Measurements from ENCODE around the gene FOXP1.

FOXP1 gene

GRCh38 chr3:71265365-71265915, 318.1 kb downstream of the FOXP1 start:
- no peak for DNase-seq (ENCODE audit: low read depth in 3 of 3)

GRCh38 chr3:71264840-71265239, 318.7 kb downstream of the FOXP1 start:
- no peak for DNase-seq (ENCODE audit: low read depth in 3 of 3)

DNA sequence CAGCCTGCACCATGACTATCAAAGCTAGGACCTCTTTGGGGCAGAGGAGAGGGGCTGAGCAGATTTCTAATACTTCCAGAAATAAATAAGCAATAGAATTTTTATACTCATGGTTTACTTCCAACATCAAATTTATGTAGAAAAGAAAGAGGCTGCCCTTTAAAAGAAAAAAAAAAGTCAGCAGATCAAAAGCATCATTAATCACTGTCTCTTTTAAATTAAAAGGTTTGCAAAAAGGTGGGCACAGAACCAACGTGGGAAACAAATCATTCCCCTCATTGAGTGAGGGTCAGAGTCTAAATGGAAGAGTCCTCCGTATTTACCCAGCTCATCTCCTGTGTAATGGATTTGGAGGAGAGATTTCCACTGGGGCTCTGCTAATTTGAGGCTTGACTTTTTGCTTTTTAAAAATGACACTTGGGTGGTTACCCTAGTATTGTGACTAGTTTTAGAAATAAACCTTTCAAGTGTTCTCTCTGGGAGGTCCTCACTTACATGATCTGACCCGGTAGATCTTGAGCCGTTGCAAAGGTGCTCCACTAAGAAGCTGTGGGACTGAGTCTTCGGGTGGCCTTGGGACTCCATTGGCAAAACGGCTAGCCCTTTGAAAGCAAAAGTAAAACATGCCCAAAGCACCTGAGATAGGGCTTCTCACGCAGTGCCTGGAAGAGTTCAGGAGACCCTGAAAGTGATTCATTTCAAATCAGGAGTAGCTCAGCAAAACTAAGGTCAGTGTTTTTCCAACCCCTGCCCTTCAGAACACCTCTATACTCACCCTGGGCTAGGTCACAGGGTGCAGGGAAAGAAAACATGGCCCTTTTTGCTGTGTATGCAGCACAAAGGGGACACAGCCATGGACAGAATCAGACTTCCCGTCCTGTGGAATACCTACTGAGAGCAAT, 320.9 kb downstream of the FOXP1 start:
- no peak for DNase-seq (ENCODE audit: low read depth in 3 of 3)

- DNase-seq (ENCODE audit: low read depth in 3 of 3) = no peak
Measured at GRCh38 chr3:71260782-71261181, 322.7 kb downstream of the FOXP1 start.

DNA sequence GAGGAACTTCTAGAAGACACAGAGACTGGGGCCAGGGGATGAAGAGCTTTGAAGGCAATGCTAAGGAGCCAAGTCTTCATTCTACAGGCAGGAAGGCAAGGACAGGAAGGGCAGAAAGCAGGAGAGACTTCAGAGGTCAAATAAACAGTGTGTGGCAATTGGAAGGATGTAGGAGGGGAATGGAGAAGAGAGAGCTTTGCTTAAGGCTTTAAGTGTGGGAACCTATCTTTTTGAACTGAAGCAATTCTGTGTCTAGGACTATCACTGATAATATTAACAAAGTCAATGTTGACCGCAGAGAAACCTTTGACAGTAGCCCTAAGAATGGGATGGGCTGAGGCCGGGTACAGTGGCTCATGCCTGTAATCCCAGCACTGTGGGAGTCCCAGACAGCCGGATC, 325.0 kb downstream of the FOXP1 start:
- DNase-seq (ENCODE audit: low read depth in 3 of 3) = no peak

GRCh38 chr3:71258116-71258515, 325.4 kb downstream of the FOXP1 start:
- no peak for DNase-seq (ENCODE audit: low read depth in 3 of 3)

GRCh38 chr3:71255498-71255897, 328.0 kb downstream of the FOXP1 start:
- DNase-seq (ENCODE audit: low read depth in 3 of 3) = no peak

- DNase-seq (ENCODE audit: low read depth in 3 of 3) = no peak
Measured at GRCh38 chr3:71254281-71255057, 329.1 kb downstream of the FOXP1 start.

DNA sequence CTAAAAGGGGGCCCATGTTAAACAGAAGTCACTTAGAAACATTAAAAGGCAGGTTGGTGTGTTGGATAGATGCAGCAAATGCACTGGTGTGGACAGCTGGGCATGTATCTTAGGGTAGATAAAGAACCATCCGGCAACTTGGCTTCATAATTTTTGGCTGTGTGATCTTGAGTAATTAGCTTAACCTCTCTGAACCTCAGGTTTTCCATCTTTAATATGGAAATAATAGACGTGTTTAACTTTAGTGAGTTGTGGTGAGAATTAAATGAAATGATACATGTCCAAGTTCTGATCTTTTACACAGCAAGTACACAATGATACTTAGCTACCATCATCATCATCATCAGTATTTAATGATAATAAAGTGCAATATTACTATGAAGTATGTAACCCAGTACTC, 330.4 kb downstream of the FOXP1 start:
- DNase-seq (ENCODE audit: low read depth in 3 of 3) = no peak

DNA sequence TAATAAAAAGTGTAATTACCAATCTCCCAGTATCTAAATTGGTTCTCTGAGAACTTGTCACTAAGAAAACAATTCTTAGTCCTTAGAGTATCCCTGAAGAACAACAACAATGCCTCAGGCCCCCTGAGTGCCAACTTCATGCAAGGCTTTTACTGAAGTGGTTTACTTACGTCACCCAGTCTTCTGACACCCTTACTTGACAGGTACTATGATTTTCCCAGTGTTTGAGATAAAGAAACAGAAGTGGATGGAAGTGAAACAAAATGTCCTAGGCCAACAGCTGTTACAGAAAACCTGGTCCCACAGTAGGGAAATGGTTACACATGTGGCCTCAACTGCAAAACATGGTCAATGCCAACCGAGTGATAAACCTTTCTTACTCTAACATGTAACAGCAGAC, 331.1 kb downstream of the FOXP1 start:
- no peak for DNase-seq (ENCODE audit: low read depth in 3 of 3)

DNA sequence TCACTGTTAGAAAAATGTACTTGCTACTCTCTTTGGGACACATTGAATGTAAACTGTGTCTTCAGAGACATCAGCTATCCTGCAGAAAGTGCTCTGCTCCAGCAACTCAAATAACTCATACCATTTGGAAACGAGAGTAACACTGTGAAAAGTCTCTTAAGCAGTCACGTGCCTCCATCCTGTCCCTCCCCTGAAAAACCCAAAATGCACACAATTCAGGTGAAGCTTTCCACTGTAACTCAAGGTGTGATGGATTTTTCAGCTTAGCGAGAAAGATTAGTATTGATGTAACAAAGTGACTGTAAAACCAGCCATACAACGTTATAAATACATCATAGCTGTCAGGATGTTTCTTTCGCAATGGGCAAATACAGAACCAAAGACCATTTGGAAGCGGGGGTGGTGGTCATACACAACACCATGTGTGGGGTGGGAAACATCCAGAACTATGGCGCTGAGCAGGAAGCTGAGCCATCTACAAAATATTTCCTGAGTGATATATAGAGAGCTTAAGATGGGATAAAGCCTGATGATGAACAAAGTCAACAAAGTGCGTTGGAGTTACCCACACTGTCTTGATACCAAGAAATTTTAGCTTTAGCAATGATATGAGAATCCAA, 332.3 kb downstream of the FOXP1 start:
- DNase-seq (ENCODE audit: low read depth in 3 of 3) = no peak

DNA sequence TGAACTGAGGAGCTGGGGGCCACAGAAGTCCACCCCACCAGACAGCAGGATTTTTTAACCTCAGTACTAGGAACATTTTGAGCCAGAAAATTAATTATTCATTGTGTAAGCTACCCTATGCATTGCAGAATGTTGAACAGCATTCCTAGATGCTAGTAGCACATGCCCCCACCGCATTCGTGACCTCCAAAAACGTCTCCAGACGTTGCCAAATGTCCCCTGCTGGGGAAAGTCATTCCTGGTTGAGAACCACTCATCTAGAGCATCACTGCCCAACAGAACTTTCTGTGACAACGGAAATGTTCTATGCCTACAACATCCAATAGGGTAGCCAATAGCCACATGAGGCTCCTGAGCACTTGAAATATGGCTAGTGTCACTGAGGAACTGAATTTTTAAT, 333.5 kb downstream of the FOXP1 start:
- no peak for DNase-seq (ENCODE audit: low read depth in 3 of 3)

DNA sequence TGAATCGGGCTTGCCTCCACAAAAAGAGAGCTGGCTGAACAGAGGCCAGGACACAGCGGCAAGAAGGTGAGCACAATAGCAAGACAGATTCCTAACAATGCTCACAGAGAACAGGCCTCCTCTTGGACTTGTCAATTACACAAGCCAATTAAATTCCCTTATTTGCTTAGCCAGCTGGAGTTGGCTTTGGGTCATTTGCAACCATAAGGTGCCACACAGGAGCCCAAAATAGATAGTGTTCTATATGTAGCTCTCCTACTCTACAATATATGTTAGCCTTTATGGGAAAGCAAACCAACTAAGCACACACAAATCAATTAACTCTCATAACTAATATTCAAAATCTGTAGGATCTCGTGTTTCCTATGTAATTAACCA, 335.6 kb downstream of the FOXP1 start:
- no peak for DNase-seq (ENCODE audit: low read depth in 3 of 3)

DNA sequence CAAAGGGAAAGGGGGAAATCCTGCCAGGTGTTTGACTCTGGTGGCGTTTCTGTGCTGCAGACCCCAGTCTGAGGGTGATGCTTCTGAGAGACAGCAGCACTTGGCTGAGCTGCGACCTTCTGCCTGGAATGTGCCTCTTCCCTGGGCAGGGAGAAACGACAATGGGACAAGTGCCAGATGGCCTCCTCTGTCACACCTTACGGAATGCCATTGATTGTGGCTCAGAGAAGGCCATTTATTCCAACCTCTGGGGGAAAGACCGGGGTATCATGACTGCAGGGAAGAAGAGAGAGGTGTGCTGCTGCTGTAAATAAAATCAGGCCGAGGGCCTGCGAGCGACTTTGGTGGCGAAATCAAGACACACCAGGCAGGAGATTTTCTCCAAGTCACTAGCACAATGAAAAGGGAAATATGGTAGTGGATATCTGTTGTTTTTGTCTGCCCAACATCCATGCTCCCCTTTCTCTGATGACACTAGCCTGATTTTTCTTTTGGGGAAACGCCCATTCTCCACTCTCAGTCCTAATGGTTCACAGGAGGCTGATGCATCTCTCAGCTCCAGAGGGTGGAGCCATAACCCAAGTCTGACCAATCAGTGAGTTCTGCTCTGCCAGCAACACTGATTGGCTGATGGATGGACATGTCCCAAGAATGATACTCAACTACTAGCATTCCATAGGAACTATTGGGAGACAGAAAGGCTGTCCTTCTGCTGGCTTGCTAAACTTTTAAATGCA, 336.1 kb downstream of the FOXP1 start:
- DNase-seq (ENCODE audit: low read depth in 3 of 3) = no peak

DNA sequence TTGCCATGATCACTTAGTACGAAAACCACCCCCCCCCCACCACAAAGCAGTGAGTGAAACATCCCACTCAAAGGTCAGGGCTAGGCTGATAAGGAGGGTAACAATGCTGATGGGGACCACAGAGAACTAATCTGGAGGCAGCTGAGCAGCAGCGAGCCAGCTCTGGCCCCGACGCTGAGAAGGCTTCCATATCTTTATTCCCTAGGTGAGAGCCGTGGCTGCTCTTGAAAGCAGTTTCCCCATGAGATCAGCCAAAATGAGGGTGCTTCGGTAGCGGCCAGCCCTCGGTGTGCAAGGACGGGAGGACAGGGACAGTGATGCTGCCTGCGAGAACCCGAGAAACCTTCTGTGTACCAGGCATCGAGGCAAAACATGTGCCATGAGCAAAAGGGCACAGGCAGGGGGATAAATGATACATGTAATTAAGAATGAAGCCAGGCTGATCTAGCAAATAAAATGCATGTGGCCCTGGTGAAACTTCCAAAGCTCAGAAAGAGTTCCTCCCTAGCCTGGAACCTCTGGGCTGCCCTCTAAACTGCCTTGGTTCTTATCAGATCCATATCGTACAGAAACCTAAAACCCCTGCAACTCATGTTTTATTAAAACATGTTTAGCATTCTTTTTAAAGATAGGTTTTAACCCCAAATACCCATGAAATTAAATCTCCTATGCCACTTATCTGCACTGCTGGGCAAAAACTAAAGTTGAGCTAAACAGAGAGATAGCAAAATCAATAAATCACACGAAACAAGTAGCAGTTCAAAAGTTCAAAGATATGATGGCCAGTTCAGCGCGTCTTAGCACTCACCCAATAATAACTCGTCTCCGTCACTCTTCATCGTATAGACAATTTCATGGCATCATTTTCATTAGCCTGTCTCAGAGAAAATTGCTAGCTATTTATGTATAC, 337.3 kb downstream of the FOXP1 start:
- DNase-seq (ENCODE audit: low read depth in 3 of 3) = no peak

- no peak for DNase-seq (ENCODE audit: low read depth in 3 of 3)
Measured at GRCh38 chr3:71244826-71245488, 338.6 kb downstream of the FOXP1 start.

DNA sequence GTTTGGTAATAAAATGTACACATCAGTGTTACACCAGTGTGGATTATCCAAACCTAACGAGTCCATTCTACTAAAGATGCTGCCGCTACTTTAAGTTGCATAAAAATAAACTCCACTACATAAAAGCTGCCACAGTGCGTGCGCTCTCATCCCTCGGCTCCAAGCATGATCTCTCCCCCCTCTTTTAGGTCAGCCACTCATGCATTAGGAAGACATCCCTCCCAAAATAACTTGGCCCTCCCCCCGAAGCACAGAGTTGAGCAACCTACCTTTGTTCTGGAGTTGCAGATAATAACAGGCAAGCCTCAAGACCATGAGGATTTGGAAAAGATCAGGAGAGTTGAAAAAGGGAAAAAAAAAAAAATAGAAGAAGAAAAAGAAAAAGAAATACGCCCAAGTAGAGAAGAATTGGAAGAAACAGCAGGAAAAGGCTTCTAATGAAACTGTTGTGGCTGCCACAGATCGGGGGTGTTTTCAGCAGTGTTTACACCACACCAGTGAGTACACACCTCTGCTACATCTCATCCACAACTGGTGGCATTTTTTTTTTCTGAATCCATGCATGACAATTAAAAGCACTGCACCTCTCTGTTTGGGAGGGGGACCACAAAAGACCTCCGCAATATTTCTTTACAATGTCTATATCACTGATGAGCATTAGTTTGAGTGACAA, 339.2 kb downstream of the FOXP1 start:
- no peak for DNase-seq (ENCODE audit: low read depth in 3 of 3)

DNA sequence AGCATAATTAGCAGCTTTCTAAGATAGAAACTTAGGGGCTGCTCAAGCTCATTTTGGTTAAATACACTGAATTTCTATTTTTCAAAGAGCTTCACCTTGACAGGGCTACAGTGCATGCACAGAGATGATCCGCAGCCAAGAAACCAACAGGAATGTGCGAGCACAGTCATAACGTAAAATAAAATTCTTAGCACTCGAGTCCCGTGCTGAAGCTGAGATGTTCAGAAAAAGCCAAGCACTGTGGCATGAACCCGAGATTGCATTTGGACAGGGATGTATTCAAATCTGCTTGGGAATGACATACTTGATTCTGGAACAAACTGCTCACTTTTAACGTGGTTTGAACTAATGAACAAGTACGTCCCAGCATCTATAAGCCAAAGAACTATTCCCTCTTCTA, 340.3 kb downstream of the FOXP1 start:
- no peak for DNase-seq (ENCODE audit: low read depth in 3 of 3)

GRCh38 chr3:71241981-71242560, 341.5 kb downstream of the FOXP1 start:
- no peak for DNase-seq (ENCODE audit: low read depth in 3 of 3)

Measured in stimulated activated CD4-positive, alpha-beta T cell treated with anti-CD3 and anti-CD28 coated beads, TNF-alpha, amount 100 ng/mL, for 48 hours (primary cell).